Neural progenitor cell (in vitro differentiated cells): ENCODE results near the gene DCC. TPM values are rescaled to one million over a fixed set of nuclear protein-coding genes. Genes with fewer than 3 reads are reported as not detected.
"Not testable (repeated sequence)": the region's sequence is repeated elsewhere in the genome, so short reads cannot be mapped to it uniquely, and the experiment has no call there.

Experiments
- DNase-seq: peaks from one replicate; pipeline ENCODE4 v3.0.0-alpha.2; 2016; ENCODE audit warnings: low spot score
- H2AFZ ChIP-seq: fragments of 200-600 bp; sonication (generic); replicated peaks from 2 replicates; pipeline ENCODE4 v1.6.1; 2016; ENCODE audit warnings: antibody characterized with exemption
- H3F3A ChIP-seq: fragments of 200-600 bp; sonication (generic); 2 replicates; pipeline ENCODE4 v1.6.1; 2016; ENCODE audit warnings: antibody characterized with exemption, low read depth
- H3K27ac ChIP-seq: fragments of 200-600 bp; sonication (generic); 2 replicates; pipeline ENCODE4 v1.5.1; 2016; ENCODE audit warnings: mild to moderate bottlenecking
- H3K27me3 ChIP-seq: fragments of 200-600 bp; sonication (generic); 2 replicates; pipeline ENCODE4 v1.6.1; 2016; ENCODE audit warnings: mild to moderate bottlenecking, moderate library complexity
- H3K36me3 ChIP-seq: fragments of 200-600 bp; sonication (generic); 2 replicates; pipeline ENCODE4 v1.5.1; 2016
- H3K4me1 ChIP-seq: fragments of 200-600 bp; sonication (generic); 2 replicates; pipeline ENCODE4 v1.6.1; 2016; ENCODE audit warnings: mixed run types
- H3K4me2 ChIP-seq: fragments of 200-600 bp; sonication (generic); 2 replicates; pipeline ENCODE4 v1.6.1; 2016
- H3K4me3 ChIP-seq: fragments of 200-600 bp; sonication (generic); 2 replicates; pipeline ENCODE4 v1.5.1; 2016
- H3K79me2 ChIP-seq: fragments of 200-600 bp; sonication (generic); 2 replicates; pipeline ENCODE4 v1.6.1; 2016; ENCODE audit warnings: low read depth
- H3K9ac ChIP-seq: fragments of 200-600 bp; sonication (generic); 2 replicates; pipeline ENCODE4 v1.6.1; 2016
- H3K9me3 ChIP-seq: fragments of 200-600 bp; sonication (generic); 2 replicates; pipeline ENCODE4 v1.5.1; 2016; ENCODE audit warnings: low read depth
- H4K20me1 ChIP-seq: fragments of 200-600 bp; sonication (generic); 2 replicates; pipeline ENCODE4 v1.6.1; 2016; ENCODE audit warnings: low read depth
- H3K27ac Mint-ChIP-seq: 3 replicates; pipeline ENCODE4 v1.8.0; 2021; ENCODE audit warnings: mixed read lengths
- H3K27me3 Mint-ChIP-seq: 2 replicates; pipeline ENCODE4 v1.8.0; 2022; ENCODE audit warnings: low read depth, mild to moderate bottlenecking, inconsistent platforms, moderate library complexity, mixed read lengths; ENCODE audit not compliant: insufficient read depth
- H3K36me3 Mint-ChIP-seq: 3 replicates; pipeline ENCODE4 v1.8.0; 2021; ENCODE audit warnings: mixed read lengths
- H3K4me1 Mint-ChIP-seq: 3 replicates; pipeline ENCODE4 v1.8.0; 2021; ENCODE audit warnings: mixed read lengths
- H3K4me3 Mint-ChIP-seq: 3 replicates; pipeline ENCODE4 v1.8.0; 2021; ENCODE audit warnings: mild to moderate bottlenecking, moderate library complexity, mixed read lengths
- H3K9me3 Mint-ChIP-seq: 3 replicates; pipeline ENCODE4 v1.8.0; 2020; ENCODE audit warnings: mixed read lengths
- EZH2 ChIP-seq: fragments of 200-600 bp; sonication (generic); IDR thresholded peaks from 2 replicates; pipeline ENCODE4 v1.6.1; 2017; ENCODE audit warnings: antibody characterized with exemption, mild to moderate bottlenecking, moderate library complexity
- EZH2phosphoT487 ChIP-seq: fragments of 200-600 bp; sonication (generic); IDR thresholded peaks from 2 replicates; pipeline ENCODE4 v1.6.1; 2017; ENCODE audit warnings: antibody characterized with exemption
- total RNA-seq: library from RNA; depleted of rRNA; stranded (reverse); fragments of >200 nt; gene quantifications from 2 replicates; pipeline ENCODE4 v1.2.3, GENCODE V29; 2015; ENCODE audit warnings: low replicate concordance
- TF ChIP-seq, protein P1 (sequence below): fragments of 200-600 bp; sonication (generic); IDR thresholded peaks from 2 replicates; pipeline ENCODE4 v1.5.1; 2017; ENCODE audit warnings: antibody characterized with exemption, mild to moderate bottlenecking

Gene DCC
- total RNA-seq, 1 donor from 2014 or later: 0.41 TPM

- Histone ChIP-seq H3K9ac (no peak overlapping the region), H3K36me3 (no peaks in the 10 kb centered on the region), H2AFZ (no peak overlapping the region), H3K27ac (no peak overlapping the region), H3K9me3 (no peaks in the 10 kb centered on the region), H3K4me3 (no peak overlapping the region), H3K79me2 (no peaks in the 10 kb centered on the region), H3K27me3 (no peaks in the 10 kb centered on the region), H3K4me2 (no peak overlapping the region), H4K20me1 (no peaks in the 10 kb centered on the region), H3K4me1 (no peaks in the 10 kb centered on the region), H3F3A (no peaks in the 10 kb centered on the region)
- H3K4me1 Mint-ChIP-seq: peaks cover 10% of the 10 kb centered on the region
- peaks cover 8% of the 10 kb centered on the region for H3K36me3 Mint-ChIP-seq
- TF ChIP-seq, protein P1, sequence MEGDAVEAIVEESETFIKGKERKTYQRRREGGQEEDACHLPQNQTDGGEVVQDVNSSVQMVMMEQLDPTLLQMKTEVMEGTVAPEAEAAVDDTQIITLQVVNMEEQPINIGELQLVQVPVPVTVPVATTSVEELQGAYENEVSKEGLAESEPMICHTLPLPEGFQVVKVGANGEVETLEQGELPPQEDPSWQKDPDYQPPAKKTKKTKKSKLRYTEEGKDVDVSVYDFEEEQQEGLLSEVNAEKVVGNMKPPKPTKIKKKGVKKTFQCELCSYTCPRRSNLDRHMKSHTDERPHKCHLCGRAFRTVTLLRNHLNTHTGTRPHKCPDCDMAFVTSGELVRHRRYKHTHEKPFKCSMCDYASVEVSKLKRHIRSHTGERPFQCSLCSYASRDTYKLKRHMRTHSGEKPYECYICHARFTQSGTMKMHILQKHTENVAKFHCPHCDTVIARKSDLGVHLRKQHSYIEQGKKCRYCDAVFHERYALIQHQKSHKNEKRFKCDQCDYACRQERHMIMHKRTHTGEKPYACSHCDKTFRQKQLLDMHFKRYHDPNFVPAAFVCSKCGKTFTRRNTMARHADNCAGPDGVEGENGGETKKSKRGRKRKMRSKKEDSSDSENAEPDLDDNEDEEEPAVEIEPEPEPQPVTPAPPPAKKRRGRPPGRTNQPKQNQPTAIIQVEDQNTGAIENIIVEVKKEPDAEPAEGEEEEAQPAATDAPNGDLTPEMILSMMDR: no peak
- TF ChIP-seq EZH2phosphoT487 (no peak), EZH2 (no peak)
- H3K27me3 Mint-ChIP-seq: no peaks in the 10 kb centered on the region
- no peak overlapping the region for H3K4me3 Mint-ChIP-seq
- H3K9me3 Mint-ChIP-seq: peaks cover 4% of the 10 kb centered on the region
- no peak overlapping the region for H3K27ac Mint-ChIP-seq
- no peak for DNase-seq
These were observed 23.9 kb downstream of the DCC start for GRCh38 chr18:52363861-52364260.

DNA sequence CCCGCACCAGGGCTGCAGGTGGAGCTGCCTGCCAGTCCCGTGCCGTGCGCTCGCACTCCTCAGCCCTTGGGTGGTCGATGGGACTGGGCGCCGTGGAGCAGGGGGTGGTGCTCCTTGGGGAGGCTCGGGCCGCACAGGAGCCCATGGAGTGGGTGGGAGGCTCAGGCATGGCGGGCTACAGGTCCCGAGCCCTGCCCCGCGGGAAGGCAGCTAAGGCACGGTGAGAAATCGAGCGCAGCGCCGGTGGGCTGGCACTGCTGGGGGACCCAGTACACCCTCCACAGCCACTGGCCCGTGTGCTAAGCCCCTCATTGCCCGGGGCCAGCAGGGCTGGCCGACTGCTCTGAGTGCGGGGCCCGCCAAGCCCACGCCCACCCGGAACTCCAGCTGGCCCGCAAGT lies 26.9 kb downstream of the DCC start:
- not testable (repeated sequence) for H3K27ac ChIP-seq, H3K4me3 Mint-ChIP-seq, H3K79me2 ChIP-seq, H3K4me3 ChIP-seq, H3K9me3 Mint-ChIP-seq, H3K4me2 ChIP-seq, H3K4me1 ChIP-seq, H3K9me3 ChIP-seq, H3K9ac ChIP-seq, H3K27ac Mint-ChIP-seq, H3K27me3 Mint-ChIP-seq, H3K4me1 Mint-ChIP-seq, H3K27me3 ChIP-seq, DNase-seq, H4K20me1 ChIP-seq, H3K36me3 ChIP-seq, H2AFZ ChIP-seq, H3F3A ChIP-seq
- peaks cover 12% of the 10 kb centered on the region for H3K36me3 Mint-ChIP-seq

- Histone ChIP-seq H3K36me3 (no peaks in the 10 kb centered on the region), H3K4me1 (no peaks in the 10 kb centered on the region), H2AFZ (no peak overlapping the region), H3K27me3 (no peaks in the 10 kb centered on the region), H3K9me3 (no peaks in the 10 kb centered on the region), H3K9ac (no peak overlapping the region), H3K79me2 (no peaks in the 10 kb centered on the region), H3K4me3 (no peak overlapping the region), H3F3A (no peaks in the 10 kb centered on the region), H3K4me2 (no peak overlapping the region), H3K27ac (no peak overlapping the region), H4K20me1 (no peaks in the 10 kb centered on the region)
- Mint-ChIP-seq H3K4me3 (no peak overlapping the region), H3K4me1 (peaks cover 10% of the 10 kb centered on the region), H3K27ac (no peak overlapping the region), H3K9me3 (peaks cover 4% of the 10 kb centered on the region), H3K36me3 (peaks cover 12% of the 10 kb centered on the region), H3K27me3 (no peaks in the 10 kb centered on the region)
- no peak for DNase-seq
- TF ChIP-seq, protein P1: no peak
- no peak for TF ChIP-seq EZH2phosphoT487
- no peak for TF ChIP-seq EZH2
These were observed 28.2 kb downstream of the DCC start for GRCh38 chr18:52367953-52368742.

DNA sequence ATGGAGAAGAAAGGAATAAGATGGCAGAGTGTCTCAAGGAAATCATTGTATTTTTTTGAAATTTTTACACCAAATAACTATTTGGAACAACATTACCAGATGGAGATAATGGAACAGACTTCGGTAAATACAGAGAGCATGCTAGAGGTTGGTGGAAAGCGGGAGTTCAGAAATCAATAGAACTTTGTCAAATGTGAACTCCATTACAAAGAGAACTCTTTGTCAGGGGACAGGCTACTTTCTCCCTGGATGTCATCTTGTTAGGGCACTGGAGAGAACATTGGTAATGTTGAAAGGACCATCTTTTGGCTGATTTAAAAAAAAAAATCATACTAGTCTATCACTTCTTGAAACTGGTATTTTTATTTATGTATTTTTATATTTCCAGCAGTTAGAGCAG lies 30.8 kb downstream of the DCC start:
- no peak overlapping the region for H3K4me3 Mint-ChIP-seq
- no peaks in the 10 kb centered on the region for H3K27me3 Mint-ChIP-seq
- H3K36me3 Mint-ChIP-seq: peaks cover 15% of the 10 kb centered on the region
- Histone ChIP-seq H3K9me3 (no peaks in the 10 kb centered on the region), H3K27ac (no peak overlapping the region), H3K9ac (no peak overlapping the region), H3K4me3 (no peak overlapping the region), H3K27me3 (no peaks in the 10 kb centered on the region), H3K4me2 (no peak overlapping the region), H3K36me3 (no peaks in the 10 kb centered on the region), H2AFZ (no peak overlapping the region), H4K20me1 (no peaks in the 10 kb centered on the region), H3K79me2 (no peaks in the 10 kb centered on the region), H3K4me1 (no peaks in the 10 kb centered on the region), H3F3A (no peaks in the 10 kb centered on the region)
- H3K9me3 Mint-ChIP-seq: peaks cover 4% of the 10 kb centered on the region
- TF ChIP-seq, protein P1: no peak
- TF ChIP-seq EZH2phosphoT487 (no peak), EZH2 (no peak)
- DNase-seq: no peak
- H3K4me1 Mint-ChIP-seq: peaks cover 10% of the 10 kb centered on the region
- no peak overlapping the region for H3K27ac Mint-ChIP-seq
